Gastrocnemius medialis (tissue), 4 donors: Measurements from ENCODE around the gene CHSY1.

ENCODE experiments used
- POLR2A ChIP-seq, 2 donors: fragments of 450-650 bp; IDR thresholded peaks; one replicate each; pipeline ENCODE4 v1.6.1; 2017; ENCODE audit warnings: antibody characterized with exemption in 2 of 2, mild to moderate bottlenecking in 2 of 2, moderate library complexity in 2 of 2
- TF ChIP-seq, protein P1 (sequence below), 5 experiments: fragments of 450-650 bp in 3 of 5; fragments of 200-600 bp in 2 of 5; sonication (generic) in 2 of 5; IDR thresholded peaks in 4 of 5; conservative IDR thresholded peaks in 1 of 5; 1 replicate in 4 of 5; 2 replicates in 1 of 5; pipeline ENCODE4 v1.5.1; 2016 to 2019; ENCODE audit warnings: antibody characterized with exemption in 5 of 5, mild to moderate bottlenecking in 3 of 5, moderate library complexity in 3 of 5

DNA sequence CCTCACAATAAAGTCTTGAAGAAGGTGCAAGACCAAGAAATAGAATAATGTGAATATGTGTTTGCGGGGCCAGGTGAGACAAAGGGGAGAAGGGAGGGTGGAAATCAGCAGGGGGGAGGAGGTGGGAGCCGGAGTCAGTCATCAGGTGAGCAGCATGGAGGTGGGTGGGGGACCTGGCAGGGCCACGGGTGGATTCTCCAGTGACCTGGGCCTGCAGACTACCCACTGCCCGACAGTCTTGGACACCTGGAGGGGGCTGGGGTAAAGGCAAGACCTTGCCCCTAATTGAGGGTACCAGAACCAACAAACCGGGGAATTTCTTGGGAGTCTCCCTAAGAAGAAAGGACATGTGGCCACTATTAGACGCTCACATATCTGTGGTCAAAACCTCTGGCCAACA, 95.8 kb downstream of the CHSY1 start:
- TF ChIP-seq, protein P1, sequence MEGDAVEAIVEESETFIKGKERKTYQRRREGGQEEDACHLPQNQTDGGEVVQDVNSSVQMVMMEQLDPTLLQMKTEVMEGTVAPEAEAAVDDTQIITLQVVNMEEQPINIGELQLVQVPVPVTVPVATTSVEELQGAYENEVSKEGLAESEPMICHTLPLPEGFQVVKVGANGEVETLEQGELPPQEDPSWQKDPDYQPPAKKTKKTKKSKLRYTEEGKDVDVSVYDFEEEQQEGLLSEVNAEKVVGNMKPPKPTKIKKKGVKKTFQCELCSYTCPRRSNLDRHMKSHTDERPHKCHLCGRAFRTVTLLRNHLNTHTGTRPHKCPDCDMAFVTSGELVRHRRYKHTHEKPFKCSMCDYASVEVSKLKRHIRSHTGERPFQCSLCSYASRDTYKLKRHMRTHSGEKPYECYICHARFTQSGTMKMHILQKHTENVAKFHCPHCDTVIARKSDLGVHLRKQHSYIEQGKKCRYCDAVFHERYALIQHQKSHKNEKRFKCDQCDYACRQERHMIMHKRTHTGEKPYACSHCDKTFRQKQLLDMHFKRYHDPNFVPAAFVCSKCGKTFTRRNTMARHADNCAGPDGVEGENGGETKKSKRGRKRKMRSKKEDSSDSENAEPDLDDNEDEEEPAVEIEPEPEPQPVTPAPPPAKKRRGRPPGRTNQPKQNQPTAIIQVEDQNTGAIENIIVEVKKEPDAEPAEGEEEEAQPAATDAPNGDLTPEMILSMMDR (IDR thresholded peaks at IDR 0.05 in 4 of 5, conservative IDR thresholded peaks at IDR 0.05 in 1 of 5): no peak
- TF ChIP-seq POLR2A (IDR thresholded peaks at IDR 0.05): no peak
